GM23248 (cell line): ENCODE data around the gene SNX24. TPM values are rescaled to one million over a fixed set of nuclear protein-coding genes. Genes with fewer than 3 reads are reported as not detected.

Experiments used
- DNase-seq: peaks from one replicate; pipeline ENCODE4 v3.0.0-alpha.2; 2015
- H2AFZ ChIP-seq: fragments of 200-600 bp; sonication (generic); 2 replicates; pipeline ENCODE4 v1.6.1; 2016; ENCODE audit warnings: antibody characterized with exemption
- H3F3A ChIP-seq: fragments of 200-600 bp; sonication (generic); 2 replicates; pipeline ENCODE4 v1.6.1; 2016; ENCODE audit warnings: mild to moderate bottlenecking, antibody characterized with exemption, mixed run types; ENCODE audit not compliant: insufficient read depth
- H3K27ac ChIP-seq: fragments of 200-600 bp; sonication (generic); 2 replicates; pipeline ENCODE4 v1.5.1; 2016; ENCODE audit warnings: mild to moderate bottlenecking
- H3K27me3 ChIP-seq: fragments of 200-600 bp; sonication (generic); replicated peaks from 2 replicates; pipeline ENCODE4 v1.6.1; 2016; ENCODE audit warnings: mild to moderate bottlenecking; ENCODE audit not compliant: insufficient read depth
- H3K36me3 ChIP-seq: fragments of 200-600 bp; sonication (generic); 2 replicates; pipeline ENCODE4 v1.6.1; 2016; ENCODE audit warnings: low read depth, mild to moderate bottlenecking
- H3K4me1 ChIP-seq: fragments of 200-600 bp; sonication (generic); 2 replicates; pipeline ENCODE4 v1.6.1; 2016; ENCODE audit warnings: mild to moderate bottlenecking; ENCODE audit not compliant: insufficient read depth
- H3K4me2 ChIP-seq: fragments of 200-600 bp; sonication (generic); one replicate; pipeline ENCODE4 v1.6.1; 2016; ENCODE audit warnings: mild to moderate bottlenecking; ENCODE audit not compliant: unreplicated experiment
- H3K4me3 ChIP-seq: fragments of 200-600 bp; sonication (generic); 2 replicates; pipeline ENCODE4 v1.5.1; 2016; ENCODE audit warnings: mild to moderate bottlenecking
- H3K79me2 ChIP-seq: fragments of 200-600 bp; sonication (generic); 2 replicates; pipeline ENCODE4 v1.6.1; 2016; ENCODE audit warnings: mild to moderate bottlenecking; ENCODE audit not compliant: insufficient read depth
- H3K9ac ChIP-seq: fragments of 200-600 bp; sonication (generic); 2 replicates; pipeline ENCODE4 v1.6.1; 2016; ENCODE audit warnings: mild to moderate bottlenecking
- H3K9me2 ChIP-seq: fragments of 200-600 bp; sonication (generic); 2 replicates; pipeline ENCODE4 v1.6.1; 2016; ENCODE audit warnings: mixed run types, mild to moderate bottlenecking, moderate library complexity; ENCODE audit not compliant: insufficient read depth
- H3K9me3 ChIP-seq: fragments of 200-600 bp; sonication (generic); one replicate; pipeline ENCODE4 v1.6.1; 2017; ENCODE audit warnings: low read depth
- H4K20me1 ChIP-seq: fragments of 200-600 bp; sonication (generic); 2 replicates; pipeline ENCODE4 v1.6.0; 2016; ENCODE audit not compliant: insufficient read depth
- EZH2 ChIP-seq: fragments of 200-600 bp; sonication (generic); IDR thresholded peaks from 2 replicates; pipeline ENCODE4 v1.6.1; 2018; ENCODE audit warnings: antibody characterized with exemption, mild to moderate bottlenecking; ENCODE audit not compliant: insufficient read depth, poor library complexity, severe bottlenecking
- EZH2phosphoT487 ChIP-seq: fragments of 200-600 bp; sonication (generic); IDR thresholded peaks from 2 replicates; pipeline ENCODE4 v1.6.1; 2018; ENCODE audit warnings: antibody characterized with exemption, moderate library complexity, mild to moderate bottlenecking, low read depth; ENCODE audit not compliant: insufficient read depth
- WGBS, 2 experiments: methylation state at CpG; one replicate each; pipeline ENCODE4 v1.1.6; 2015 to 2017; ENCODE audit warnings: low lambda C conversion rate in 2 of 2, low coverage in 1 of 2; ENCODE audit errors: missing lambda C conversion rate in 2 of 2; 5-methylcytosine and 5-hydroxymethylcytosine counted together
- in situ Hi-C: fragments of 300-500 bp; cut with MboI; formaldehyde crosslinking; loops from 2 replicates; pipeline ENCODE4 v1.15.0; 2020
- polyA plus RNA-seq: library from polyadenylated mRNA; unstranded; fragments of >200 nt; fragmentation: Nextera tagmentation; extraction: Ambion mirVana; gene quantifications from 2 replicates; pipeline ENCODE4 v1.2.1, GENCODE V29; 2016
- total RNA-seq: library from RNA; depleted of rRNA; stranded (reverse); fragments of >200 nt; shearing (Covaris generic); gene quantifications from 2 replicates; pipeline ENCODE4 v1.2.3, GENCODE V29; 2014

SNX24 gene
- total and polyA plus RNA-seq, 2 experiments from 2014 or later, result 20.8 to 29.4 TPM

DNA sequence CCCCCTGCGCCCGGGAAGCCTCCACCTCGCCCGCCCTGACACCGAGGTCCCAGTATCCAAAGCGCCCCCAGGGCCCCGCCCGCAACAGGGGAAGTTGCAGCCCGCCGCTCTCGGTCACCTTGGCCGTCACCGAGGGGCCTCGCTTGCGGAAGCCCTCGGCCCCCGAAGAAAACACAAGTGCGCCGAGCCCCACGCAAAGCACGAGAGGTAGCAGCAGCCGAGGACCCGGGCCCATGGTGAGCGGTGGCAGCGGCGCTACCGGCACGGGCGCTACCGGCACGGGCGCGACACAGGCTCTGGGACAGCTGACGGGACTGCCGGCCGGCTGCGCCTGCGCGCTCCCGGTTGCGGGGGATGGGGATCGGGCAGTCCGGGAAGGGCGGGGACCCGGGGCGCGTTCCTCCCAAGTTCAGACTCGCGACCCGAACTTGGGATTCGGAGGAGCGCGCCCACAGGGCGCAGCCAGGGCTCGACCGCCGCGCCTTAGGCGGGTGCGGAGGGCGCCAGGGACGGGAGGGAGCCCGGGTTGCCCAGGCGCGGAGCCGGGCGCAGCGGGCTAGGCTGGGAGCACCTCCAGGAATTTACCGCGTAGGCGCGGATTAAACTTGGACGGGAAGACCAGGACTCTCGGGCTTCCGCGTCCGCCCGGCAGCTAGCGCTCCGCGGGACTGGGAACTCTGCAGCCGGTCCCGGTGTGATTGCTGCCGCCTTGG, 191.1 kb downstream of the SNX24 start, which contains the start of gene PPIC:
TSS of gene PPIC (minus strand) at position 335 of the 713 bp plus-strand sequence. CDS start at position 235, 100 bp downstream.
- peak within 1 kb of the TSS; percentile 79 for H3K9ac ChIP-seq
- H3K27me3 ChIP-seq, result no peaks in the 10 kb centered on the region
- H3K4me2 ChIP-seq, result peak within 1 kb of the TSS; percentile 70
- H3K4me3 ChIP-seq, result peak within 1 kb of the TSS; percentile 91
- TF ChIP-seq EZH2 (no peak), EZH2phosphoT487 (no peak)
- peaks cover 15% of the 10 kb centered on the region; the same call in 1 of the 2 replicates for H3K79me2 ChIP-seq
- H4K20me1 ChIP-seq, result no peaks in the 10 kb centered on the region
- no peaks in the 10 kb centered on the region for H3K36me3 ChIP-seq
- in situ Hi-C loops, result loop anchor here (10.0 kb wide), 1 partner anchor 118 kb away; no protein-coding TSS in a partner anchor
- no peaks in the 10 kb centered on the region for H3K9me2 ChIP-seq
- peaks cover 7% of the 10 kb centered on the region; the same call in 1 of the 2 replicates for H3K4me1 ChIP-seq
- H3K27ac ChIP-seq, result peak within 1 kb of the TSS; percentile 70
- no peaks in the 10 kb centered on the region for H3K9me3 ChIP-seq
- DNase-seq, result peak; percentile 88
- WGBS, 2 experiments, result 1% methylated on average over 55 to 58 of the region's 84 CpGs
- H3F3A ChIP-seq, result peaks cover 17% of the 10 kb centered on the region
- peak within 1 kb of the TSS; percentile 92 for H2AFZ ChIP-seq

DNA sequence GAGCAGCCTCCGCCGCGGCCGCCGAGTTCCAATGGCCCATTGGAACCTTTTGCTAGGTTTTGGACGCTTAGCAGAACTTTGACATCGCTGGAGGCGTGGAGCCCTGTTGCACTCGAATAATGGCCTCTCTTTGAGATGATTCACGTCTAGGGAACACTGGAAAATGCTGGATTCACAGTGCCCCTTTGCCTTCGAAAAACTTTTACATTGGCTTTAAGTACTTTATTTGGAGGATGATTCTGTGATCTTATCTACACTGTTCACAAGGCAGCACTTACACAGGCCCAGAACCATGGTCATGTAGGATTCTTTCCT, 191.6 kb downstream of the SNX24 start:
- in situ Hi-C loops, result loop anchor here (10.0 kb wide), 1 partner anchor 118 kb away; no protein-coding TSS in a partner anchor
- Histone ChIP-seq H3K9me2 (no peaks in the 10 kb centered on the region), H3K4me3 (peak overlapping the region; percentile 91), H3K4me1 (peaks cover 7% of the 10 kb centered on the region; the same call in 1 of the 2 replicates), H4K20me1 (no peaks in the 10 kb centered on the region), H3K27ac (peak overlapping the region; percentile 70), H3F3A (peaks cover 17% of the 10 kb centered on the region), H2AFZ (peak overlapping the region; percentile 92), H3K9me3 (no peaks in the 10 kb centered on the region), H3K36me3 (no peaks in the 10 kb centered on the region), H3K4me2 (peak overlapping the region; percentile 70), H3K79me2 (peaks cover 15% of the 10 kb centered on the region; the same call in 1 of the 2 replicates), H3K9ac (peak overlapping the region; percentile 79), H3K27me3 (no peaks in the 10 kb centered on the region)
- WGBS, 2 experiments, result 1 to 2% methylated on average over 11 of the region's 11 CpGs
- DNase-seq, result no peak
- TF ChIP-seq EZH2phosphoT487, result no peak
- no peak for TF ChIP-seq EZH2

DNA sequence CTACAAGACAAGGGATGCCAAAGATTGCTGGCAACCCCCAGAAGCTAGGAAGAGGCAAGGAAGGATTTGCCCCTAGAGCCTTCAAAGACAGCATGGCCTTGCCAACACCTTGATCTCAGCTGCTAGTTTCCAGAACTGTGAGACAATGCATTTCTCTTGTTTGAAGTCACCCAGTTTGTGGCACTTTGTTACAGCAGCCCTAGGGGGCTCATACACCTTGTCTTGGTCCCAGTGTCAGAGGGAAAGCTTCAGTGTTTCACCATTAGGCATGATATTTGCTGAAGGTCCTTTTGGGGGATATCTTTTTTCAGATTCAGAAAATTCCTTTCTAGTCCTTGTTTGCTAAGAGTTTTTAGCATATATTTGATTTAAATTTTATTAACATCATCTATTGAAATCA, 194.3 kb downstream of the SNX24 start:
- H3K9me3 ChIP-seq, result no peaks in the 10 kb centered on the region
- peaks cover 3% of the 10 kb centered on the region; the same call in 1 of the 2 replicates for H3K79me2 ChIP-seq
- TF ChIP-seq EZH2 (no peak), EZH2phosphoT487 (no peak)
- no peak overlapping the region for H3K27ac ChIP-seq
- H3K27me3 ChIP-seq, result no peaks in the 10 kb centered on the region
- H3K4me3 ChIP-seq, result no peak overlapping the region
- DNase-seq, result no peak
- H3K4me1 ChIP-seq, result peaks cover 7% of the 10 kb centered on the region; the same call in 1 of the 2 replicates
- no peaks in the 10 kb centered on the region for H3K36me3 ChIP-seq
- no peaks in the 10 kb centered on the region for H3K9me2 ChIP-seq
- no peak overlapping the region for H3K4me2 ChIP-seq
- H2AFZ ChIP-seq, result no peak overlapping the region
- no peaks in the 10 kb centered on the region for H4K20me1 ChIP-seq
- H3F3A ChIP-seq, result peaks cover 16% of the 10 kb centered on the region
- in situ Hi-C loops, result loop anchor here (10.0 kb wide), 1 partner anchor 115 kb away; no protein-coding TSS in a partner anchor
- no peak overlapping the region for H3K9ac ChIP-seq

DNA sequence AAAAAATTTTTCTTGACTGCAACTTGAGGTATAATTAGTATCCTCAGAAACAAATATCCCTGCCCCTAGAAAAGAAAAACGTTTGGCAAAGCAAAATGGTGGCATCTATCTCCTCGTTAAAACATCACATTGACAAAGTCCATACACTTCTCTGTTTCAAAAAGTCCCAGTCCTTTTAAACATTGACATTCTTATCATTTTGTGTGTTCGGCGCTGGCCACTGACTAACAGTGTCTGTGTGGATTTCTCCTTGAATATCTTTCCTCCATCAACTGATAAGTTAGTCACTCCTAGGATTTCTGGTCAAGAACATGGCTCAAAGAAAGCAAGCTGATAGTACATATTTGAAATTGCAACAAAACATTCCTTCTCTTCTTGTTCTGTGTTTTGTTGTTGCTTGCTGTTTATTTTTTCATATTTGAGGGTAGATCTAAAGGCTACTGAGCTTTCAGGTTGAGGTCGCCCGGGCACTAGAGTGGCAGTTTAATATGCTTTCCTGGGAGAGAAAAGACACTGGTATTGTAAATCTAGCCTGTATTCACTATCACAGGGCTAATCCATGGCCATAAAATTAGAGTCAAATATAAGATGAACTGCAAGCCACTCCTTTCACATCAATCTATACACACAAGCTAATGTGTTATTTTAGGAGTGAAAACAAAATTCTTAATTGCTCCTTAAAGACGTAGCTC, 199.7 kb downstream of the SNX24 start:
- DNase-seq, result no peak
- H3K9me3 ChIP-seq, result no peaks in the 10 kb centered on the region
- H4K20me1 ChIP-seq, result no peaks in the 10 kb centered on the region
- H2AFZ ChIP-seq, result no peak overlapping the region
- H3K27ac ChIP-seq, result no peak overlapping the region
- in situ Hi-C loops, result no loop called here
- no peaks in the 10 kb centered on the region for H3K4me1 ChIP-seq
- no peaks in the 10 kb centered on the region for H3F3A ChIP-seq
- no peak overlapping the region for H3K4me3 ChIP-seq
- H3K27me3 ChIP-seq, result no peaks in the 10 kb centered on the region
- H3K36me3 ChIP-seq, result no peaks in the 10 kb centered on the region
- no peaks in the 10 kb centered on the region for H3K79me2 ChIP-seq
- 74 to 76% methylated on average over 7 of the region's 7 CpGs for WGBS, 2 experiments
- H3K9ac ChIP-seq, result no peak overlapping the region
- TF ChIP-seq EZH2phosphoT487 (no peak), EZH2 (no peak)
- H3K4me2 ChIP-seq, result no peak overlapping the region
- no peaks in the 10 kb centered on the region for H3K9me2 ChIP-seq
